ENCODE data around the gene HAND2.

DNA sequence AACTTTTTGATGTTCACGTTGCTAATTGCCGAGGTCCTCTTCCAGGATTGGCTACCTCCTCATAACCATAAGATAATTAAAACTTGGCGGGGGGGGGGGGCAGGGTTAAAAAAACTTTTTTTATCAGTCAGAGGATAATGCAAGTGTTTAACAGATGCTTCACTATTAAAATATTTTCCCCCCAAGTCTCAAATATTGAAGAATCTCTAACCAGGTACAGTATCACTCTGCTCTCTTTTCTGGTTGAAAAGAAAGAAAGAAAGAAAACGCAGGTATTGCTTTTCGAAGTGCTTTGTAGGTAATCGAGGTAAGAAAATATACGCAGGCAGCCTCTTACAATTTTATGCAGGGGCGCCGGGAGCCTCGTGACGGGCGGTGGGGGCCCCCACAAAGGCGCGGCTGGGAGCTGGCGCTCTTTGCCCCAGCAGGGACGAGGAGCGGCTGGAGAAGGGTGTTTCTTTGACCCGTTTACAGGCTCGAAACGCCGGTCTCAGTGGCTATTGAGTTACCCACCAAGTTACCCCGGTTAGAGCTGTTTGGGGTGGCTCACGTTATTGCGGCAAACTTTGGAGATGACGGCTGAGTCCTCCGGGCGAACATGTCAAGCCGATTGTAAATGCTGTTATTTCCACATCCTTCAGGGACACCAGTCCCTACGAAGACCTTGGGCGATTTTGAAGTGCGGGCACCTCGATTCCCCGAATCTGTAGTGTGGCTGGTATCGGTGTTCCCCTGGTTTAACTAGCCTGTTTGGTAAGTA, 477 bp upstream of the HAND2 start:
- TF ChIP-seq EZH2 (IDR thresholded peaks at IDR 0.05; ENCODE audit: low read depth, unreplicated experiment) (peak; percentile 91), POLR2AphosphoS5 (IDR thresholded peaks at IDR 0.05; ENCODE audit: low read depth) (no peak), CREB1 (CRISPR knock-in tag; IDR thresholded peaks at IDR 0.05; ENCODE audit: low read depth) (no peak), EZH2phosphoT487 (IDR thresholded peaks at IDR 0.05; ENCODE audit: unreplicated experiment) (peak; percentile 26)
- TF ChIP-seq, protein P1, sequence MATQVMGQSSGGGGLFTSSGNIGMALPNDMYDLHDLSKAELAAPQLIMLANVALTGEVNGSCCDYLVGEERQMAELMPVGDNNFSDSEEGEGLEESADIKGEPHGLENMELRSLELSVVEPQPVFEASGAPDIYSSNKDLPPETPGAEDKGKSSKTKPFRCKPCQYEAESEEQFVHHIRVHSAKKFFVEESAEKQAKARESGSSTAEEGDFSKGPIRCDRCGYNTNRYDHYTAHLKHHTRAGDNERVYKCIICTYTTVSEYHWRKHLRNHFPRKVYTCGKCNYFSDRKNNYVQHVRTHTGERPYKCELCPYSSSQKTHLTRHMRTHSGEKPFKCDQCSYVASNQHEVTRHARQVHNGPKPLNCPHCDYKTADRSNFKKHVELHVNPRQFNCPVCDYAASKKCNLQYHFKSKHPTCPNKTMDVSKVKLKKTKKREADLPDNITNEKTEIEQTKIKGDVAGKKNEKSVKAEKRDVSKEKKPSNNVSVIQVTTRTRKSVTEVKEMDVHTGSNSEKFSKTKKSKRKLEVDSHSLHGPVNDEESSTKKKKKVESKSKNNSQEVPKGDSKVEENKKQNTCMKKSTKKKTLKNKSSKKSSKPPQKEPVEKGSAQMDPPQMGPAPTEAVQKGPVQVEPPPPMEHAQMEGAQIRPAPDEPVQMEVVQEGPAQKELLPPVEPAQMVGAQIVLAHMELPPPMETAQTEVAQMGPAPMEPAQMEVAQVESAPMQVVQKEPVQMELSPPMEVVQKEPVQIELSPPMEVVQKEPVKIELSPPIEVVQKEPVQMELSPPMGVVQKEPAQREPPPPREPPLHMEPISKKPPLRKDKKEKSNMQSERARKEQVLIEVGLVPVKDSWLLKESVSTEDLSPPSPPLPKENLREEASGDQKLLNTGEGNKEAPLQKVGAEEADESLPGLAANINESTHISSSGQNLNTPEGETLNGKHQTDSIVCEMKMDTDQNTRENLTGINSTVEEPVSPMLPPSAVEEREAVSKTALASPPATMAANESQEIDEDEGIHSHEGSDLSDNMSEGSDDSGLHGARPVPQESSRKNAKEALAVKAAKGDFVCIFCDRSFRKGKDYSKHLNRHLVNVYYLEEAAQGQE (IDR thresholded peaks at IDR 0.05; ENCODE audit: unreplicated experiment), result no peak
- TF ChIP-seq, protein P2, sequence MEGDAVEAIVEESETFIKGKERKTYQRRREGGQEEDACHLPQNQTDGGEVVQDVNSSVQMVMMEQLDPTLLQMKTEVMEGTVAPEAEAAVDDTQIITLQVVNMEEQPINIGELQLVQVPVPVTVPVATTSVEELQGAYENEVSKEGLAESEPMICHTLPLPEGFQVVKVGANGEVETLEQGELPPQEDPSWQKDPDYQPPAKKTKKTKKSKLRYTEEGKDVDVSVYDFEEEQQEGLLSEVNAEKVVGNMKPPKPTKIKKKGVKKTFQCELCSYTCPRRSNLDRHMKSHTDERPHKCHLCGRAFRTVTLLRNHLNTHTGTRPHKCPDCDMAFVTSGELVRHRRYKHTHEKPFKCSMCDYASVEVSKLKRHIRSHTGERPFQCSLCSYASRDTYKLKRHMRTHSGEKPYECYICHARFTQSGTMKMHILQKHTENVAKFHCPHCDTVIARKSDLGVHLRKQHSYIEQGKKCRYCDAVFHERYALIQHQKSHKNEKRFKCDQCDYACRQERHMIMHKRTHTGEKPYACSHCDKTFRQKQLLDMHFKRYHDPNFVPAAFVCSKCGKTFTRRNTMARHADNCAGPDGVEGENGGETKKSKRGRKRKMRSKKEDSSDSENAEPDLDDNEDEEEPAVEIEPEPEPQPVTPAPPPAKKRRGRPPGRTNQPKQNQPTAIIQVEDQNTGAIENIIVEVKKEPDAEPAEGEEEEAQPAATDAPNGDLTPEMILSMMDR (conservative IDR thresholded peaks at IDR 0.05; ENCODE audit: low read depth in 2 of 2), result no peak

Measured in GM23338 (cell line).